ENCODE results near the gene SEMA6B. TPM values are rescaled to one million over a fixed set of nuclear protein-coding genes. Genes with fewer than 3 reads are reported as not detected.

SEMA6B gene
- total RNA-seq, 2 donors from 2014 or later = 15.0 to 24.8 TPM

DNA sequence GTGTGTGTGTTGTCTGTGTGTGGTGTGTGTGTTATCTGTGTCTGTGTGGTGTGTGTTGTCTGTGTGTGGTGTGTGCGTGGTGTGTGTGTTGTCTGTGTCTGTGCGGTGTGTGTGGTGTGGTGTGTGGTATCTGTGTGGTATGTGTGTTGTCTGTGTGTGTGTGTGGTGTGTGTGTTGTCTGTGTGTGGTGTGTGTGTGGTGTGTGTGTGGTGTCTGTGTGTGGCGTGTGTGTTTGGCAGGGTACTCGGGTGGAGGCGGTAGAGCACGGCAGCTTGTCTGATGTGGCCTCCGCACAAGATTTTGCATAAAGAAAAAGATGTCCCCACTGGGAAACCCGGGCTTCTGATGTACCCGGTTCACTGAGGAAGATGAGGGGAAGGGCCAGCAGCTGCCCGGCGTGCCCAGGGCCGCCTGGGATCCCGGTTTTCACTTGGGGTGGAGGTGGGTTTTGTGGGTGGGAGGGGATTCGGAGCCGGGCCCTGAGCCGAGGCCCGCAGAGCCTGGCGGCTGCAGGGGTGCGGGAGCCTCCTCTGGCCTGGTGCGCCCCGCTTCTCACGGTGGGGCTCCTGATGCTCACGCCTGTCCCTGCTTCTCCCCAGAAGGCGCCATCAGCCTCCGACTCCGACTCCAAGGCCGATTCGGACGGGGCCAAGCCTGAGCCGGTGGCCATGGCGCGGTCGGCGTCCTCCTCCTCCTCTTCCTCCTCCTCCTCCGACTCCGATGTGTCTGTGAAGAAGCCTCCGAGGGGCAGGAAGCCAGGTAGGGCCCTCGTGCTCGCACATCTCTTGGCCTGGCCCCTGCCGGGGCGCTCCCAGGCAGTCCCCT, 66.2 kb downstream of the SEMA6B start:
- ATAC-seq (no peak), DNase-seq (no peak)
- intact Hi-C loops (cut with DNase I) = no loop called here

Other genes starting within 250 kb of the SEMA6B start
- 1 to 10 TPM; 4.8 to 8.2 TPM for gene STAP2, start 220.9 kb downstream of the SEMA6B start, total RNA-seq
- gene MPND, start 216.1 kb downstream of the SEMA6B start, total RNA-seq = 10 to 100 TPM; 21.1 to 22.3 TPM
- gene SH3GL1, start 159.1 kb downstream of the SEMA6B start, total RNA-seq = 10 to 100 TPM; 31.4 to 39.4 TPM
- 1 to 10 TPM; 5.2 to 8.4 TPM for gene CHAF1A, start 157.0 kb downstream of the SEMA6B start, total RNA-seq
- 100 to 1,000 TPM in 1 of 2 donors, 10 to 100 TPM in 1; 96.9 to 101 TPM for gene UBXN6, start 101.9 kb downstream of the SEMA6B start, total RNA-seq
- gene HDGFL2, start 87.4 kb downstream of the SEMA6B start, total RNA-seq = 10 to 100 TPM; 20.9 to 25.9 TPM
- 100 to 1,000 TPM; 331 to 357 TPM for gene PLIN4, start 41.2 kb downstream of the SEMA6B start, total RNA-seq
- gene PLIN5, start 24.5 kb downstream of the SEMA6B start, total RNA-seq = 10 to 100 TPM; 32.7 to 47.8 TPM
- gene LRG1, start 19.6 kb downstream of the SEMA6B start, total RNA-seq = 1 to 10 TPM in 1 of 2 donors, under 1 TPM in 1; 0.88 to 1.1 TPM
- 1 to 10 TPM; 3.4 to 6.7 TPM for gene TNFAIP8L1, start 79.8 kb upstream of the SEMA6B start, total RNA-seq
- gene MYDGF, start 110.7 kb upstream of the SEMA6B start, total RNA-seq = 10 to 100 TPM; 43.2 to 53.7 TPM
- 10 to 100 TPM; 41.8 to 43.0 TPM for gene DPP9, start 164.2 kb upstream of the SEMA6B start, total RNA-seq
- gene FEM1A, start 232.1 kb upstream of the SEMA6B start, total RNA-seq = 10 to 100 TPM; 24.1 to 25.0 TPM

All from left cardiac atrium (tissue), 4 donors.